HG03558 (cell line): ENCODE results near the gene TCERG1L.

ENCODE experiments used
- ATAC-seq: cut with Tn5 transposase; IDR thresholded peaks from one replicate; pipeline ENCODE4 v1.9.1; 2021; ENCODE audit warnings: moderate number of reproducible peaks; ENCODE audit not compliant: unreplicated experiment; ENCODE audit errors: extremely low read depth

The TCERG1L gene

GRCh38 chr10:131134651-131135050 is 176.9 kb downstream of the TCERG1L start:
- ATAC-seq = no peak

GRCh38 chr10:131134001-131134576 is 177.4 kb downstream of the TCERG1L start:
- ATAC-seq = no peak

- no peak for ATAC-seq
These were observed 178.8 kb downstream of the TCERG1L start for GRCh38 chr10:131132681-131133080.

GRCh38 chr10:131131726-131132591 is 179.6 kb downstream of the TCERG1L start:
- no peak for ATAC-seq

GRCh38 chr10:131130025-131130424 is 181.5 kb downstream of the TCERG1L start:
- no peak for ATAC-seq

GRCh38 chr10:131129544-131129943 is 182.0 kb downstream of the TCERG1L start:
- no peak for ATAC-seq

- no peak for ATAC-seq
These were observed 182.8 kb downstream of the TCERG1L start for GRCh38 chr10:131128731-131129130.

GRCh38 chr10:131127610-131128009 is 183.9 kb downstream of the TCERG1L start:
- ATAC-seq = no peak

GRCh38 chr10:131127138-131127589 is 184.4 kb downstream of the TCERG1L start:
- no peak for ATAC-seq

GRCh38 chr10:131126321-131127137 is 185.0 kb downstream of the TCERG1L start:
- no peak for ATAC-seq

- no peak for ATAC-seq
These were observed 185.9 kb downstream of the TCERG1L start for GRCh38 chr10:131125511-131126225.

- no peak for ATAC-seq
These were observed 186.6 kb downstream of the TCERG1L start for GRCh38 chr10:131124945-131125344.

GRCh38 chr10:131123496-131123895 is 188.0 kb downstream of the TCERG1L start:
- ATAC-seq = no peak

- no peak for ATAC-seq
These were observed 189.9 kb downstream of the TCERG1L start for GRCh38 chr10:131121511-131122035.

GRCh38 chr10:131119626-131120355 is 191.7 kb downstream of the TCERG1L start:
- no peak for ATAC-seq

GRCh38 chr10:131117416-131118212 is 193.9 kb downstream of the TCERG1L start:
- no peak for ATAC-seq

GRCh38 chr10:131116991-131117375 is 194.5 kb downstream of the TCERG1L start:
- ATAC-seq = no peak

GRCh38 chr10:131116216-131116990 is 195.1 kb downstream of the TCERG1L start:
- ATAC-seq = no peak
